HG03064 (cell line): Measurements from ENCODE around the gene KRTAP5-4.
"Not testable (repeated sequence)": the region's sequence is repeated elsewhere in the genome, so short reads cannot be mapped to it uniquely, and the experiment has no call there.

Source experiments
- ATAC-seq: cut with Tn5 transposase; IDR thresholded peaks from one replicate; pipeline ENCODE4 v1.9.1; 2021; ENCODE audit warnings: low read depth; ENCODE audit not compliant: unreplicated experiment

The KRTAP5-4 gene

GRCh38 chr11:1653541-1654387, 31.8 kb upstream of the KRTAP5-4 start:
- no peak for ATAC-seq

GRCh38 chr11:1652771-1653540, 31.0 kb upstream of the KRTAP5-4 start:
- no peak for ATAC-seq

GRCh38 chr11:1652442-1652770, 30.5 kb upstream of the KRTAP5-4 start:
- no peak for ATAC-seq

GRCh38 chr11:1652026-1652425, 30.1 kb upstream of the KRTAP5-4 start:
- ATAC-seq, result no peak

GRCh38 chr11:1651411-1651980, 29.6 kb upstream of the KRTAP5-4 start:
- no peak for ATAC-seq

- ATAC-seq, result no peak
These were observed 29.0 kb upstream of the KRTAP5-4 start for GRCh38 chr11:1650918-1651262.

GRCh38 chr11:1650034-1650917, 28.3 kb upstream of the KRTAP5-4 start:
- ATAC-seq, result no peak

GRCh38 chr11:1648653-1649420, 26.9 kb upstream of the KRTAP5-4 start:
- ATAC-seq, result no peak

GRCh38 chr11:1647901-1648652, 26.1 kb upstream of the KRTAP5-4 start:
- ATAC-seq, result no peak

GRCh38 chr11:1646540-1646939, 24.6 kb upstream of the KRTAP5-4 start:
- ATAC-seq, result not testable (repeated sequence)

- ATAC-seq, result no peak
These were observed 23.5 kb upstream of the KRTAP5-4 start for GRCh38 chr11:1645357-1645821.

GRCh38 chr11:1644601-1645356, 22.8 kb upstream of the KRTAP5-4 start:
- no peak for ATAC-seq

- no peak for ATAC-seq
These were observed 21.3 kb upstream of the KRTAP5-4 start for GRCh38 chr11:1643146-1643690.

- no peak for ATAC-seq
These were observed 20.6 kb upstream of the KRTAP5-4 start for GRCh38 chr11:1642288-1643145.

- ATAC-seq, result no peak
These were observed 19.2 kb upstream of the KRTAP5-4 start for GRCh38 chr11:1641096-1641495.

- ATAC-seq, result no peak
These were observed 18.4 kb upstream of the KRTAP5-4 start for GRCh38 chr11:1640076-1640946.
